Loucy (cell line): ENCODE measurements around the gene KRTAP4-1.
"Not testable (repeated sequence)": the region's sequence is repeated elsewhere in the genome, so short reads cannot be mapped to it uniquely, and the experiment has no call there.

Experiments used
- H2AFZ ChIP-seq: fragments of 200-600 bp; sonication (generic); 2 replicates; pipeline ENCODE4 v1.6.0; 2016; ENCODE audit warnings: antibody characterized with exemption, mild to moderate bottlenecking, low read length, moderate library complexity
- H3F3A ChIP-seq: fragments of 200-600 bp; 2 replicates; pipeline ENCODE4 v1.6.0; 2016; ENCODE audit warnings: antibody characterized with exemption, low read depth, mild to moderate bottlenecking
- H3K27me3 ChIP-seq: fragments of 200-600 bp; sonication (generic); 2 replicates; pipeline ENCODE4 v1.6.1; 2014; ENCODE audit warnings: low read length, mild to moderate bottlenecking; ENCODE audit not compliant: insufficient read depth, poor library complexity, severe bottlenecking
- H3K36me3 ChIP-seq: fragments of 200-600 bp; sonication (generic); 2 replicates; pipeline ENCODE4 v1.6.1; 2016; ENCODE audit warnings: low read length; ENCODE audit not compliant: insufficient read depth
- H3K4me1 ChIP-seq: fragments of 200-600 bp; sonication (generic); 2 replicates; pipeline ENCODE4 v1.5.1; 2014; ENCODE audit warnings: low read length, mild to moderate bottlenecking; ENCODE audit not compliant: insufficient read depth, poor library complexity, severe bottlenecking
- H3K4me2 ChIP-seq: fragments of 200-600 bp; sonication (generic); 2 replicates; pipeline ENCODE4 v1.6.0; 2014; ENCODE audit warnings: antibody characterized with exemption, low read length, low read depth, mild to moderate bottlenecking; ENCODE audit not compliant: poor library complexity, severe bottlenecking
- H3K4me3 ChIP-seq: fragments of 200-600 bp; sonication (generic); 2 replicates; pipeline ENCODE4 v1.5.1; 2014; ENCODE audit warnings: low read length, mild to moderate bottlenecking, mixed read lengths; ENCODE audit not compliant: poor library complexity, severe bottlenecking
- H3K79me2 ChIP-seq: fragments of 200-600 bp; sonication (generic); 2 replicates; pipeline ENCODE4 v1.6.1; 2014; ENCODE audit warnings: low read length; ENCODE audit not compliant: insufficient read depth
- H3K9ac ChIP-seq: fragments of 200-600 bp; sonication (generic); 2 replicates; pipeline ENCODE4 v1.6.0; 2014; ENCODE audit warnings: mild to moderate bottlenecking, low read depth, low read length, moderate library complexity; ENCODE audit not compliant: poor library complexity, severe bottlenecking
- H3K9me2 ChIP-seq: fragments of 200-600 bp; sonication (generic); replicated peaks from 2 replicates; pipeline ENCODE4 v1.6.1; 2016; ENCODE audit warnings: low read depth, low read length, mixed read lengths
- H3K9me3 ChIP-seq: fragments of 200-600 bp; sonication (generic); 2 replicates; pipeline ENCODE4 v1.6.1; 2014; ENCODE audit warnings: mild to moderate bottlenecking, antibody characterized with exemption, low read length, low read depth; ENCODE audit not compliant: insufficient read depth
- H4K20me1 ChIP-seq: fragments of 200-600 bp; sonication (generic); 2 replicates; pipeline ENCODE4 v1.6.0; 2014; ENCODE audit warnings: antibody characterized with exemption, low read length, mild to moderate bottlenecking; ENCODE audit not compliant: insufficient read depth, poor library complexity, severe bottlenecking
- CTCF ChIP-seq: fragments of 200-600 bp; sonication (generic); conservative IDR thresholded peaks from 2 replicates; pipeline ENCODE4 v1.5.1; 2014; ENCODE audit warnings: mild to moderate bottlenecking, antibody characterized with exemption, low read length
- EZH2phosphoT487 ChIP-seq: fragments of 200-600 bp; IDR thresholded peaks from 2 replicates; pipeline ENCODE4 v1.6.1; 2018; ENCODE audit warnings: antibody characterized with exemption, mild to moderate bottlenecking, moderate library complexity, borderline replicate concordance

The KRTAP4-1 gene

GRCh38 chr17:41184480-41184961 lies at the start of gene KRTAP4-1:
Gene KRTAP4-1, minus strand, starts transcription at chr17:41184911. Its CDS starts 57 bp downstream, at chr17:41184854.
- no peaks in the 10 kb centered on the region for H3F3A ChIP-seq
- no peaks in the 10 kb centered on the region for H3K36me3 ChIP-seq
- H3K4me1 ChIP-seq, result no peaks in the 10 kb centered on the region
- no peak within 1 kb of the TSS for H2AFZ ChIP-seq
- H3K4me2 ChIP-seq, result no peak within 1 kb of the TSS
- no peak within 1 kb of the TSS for H3K9ac ChIP-seq
- H3K4me3 ChIP-seq, result no peak within 1 kb of the TSS
- TF ChIP-seq CTCF (no peak), EZH2phosphoT487 (no peak)
- H3K27me3 ChIP-seq, result no peaks in the 10 kb centered on the region
- H3K9me3 ChIP-seq, result no peaks in the 10 kb centered on the region
- H3K79me2 ChIP-seq, result no peaks in the 10 kb centered on the region
- no peaks in the 10 kb centered on the region for H3K9me2 ChIP-seq
- no peaks in the 10 kb centered on the region for H4K20me1 ChIP-seq

DNA sequence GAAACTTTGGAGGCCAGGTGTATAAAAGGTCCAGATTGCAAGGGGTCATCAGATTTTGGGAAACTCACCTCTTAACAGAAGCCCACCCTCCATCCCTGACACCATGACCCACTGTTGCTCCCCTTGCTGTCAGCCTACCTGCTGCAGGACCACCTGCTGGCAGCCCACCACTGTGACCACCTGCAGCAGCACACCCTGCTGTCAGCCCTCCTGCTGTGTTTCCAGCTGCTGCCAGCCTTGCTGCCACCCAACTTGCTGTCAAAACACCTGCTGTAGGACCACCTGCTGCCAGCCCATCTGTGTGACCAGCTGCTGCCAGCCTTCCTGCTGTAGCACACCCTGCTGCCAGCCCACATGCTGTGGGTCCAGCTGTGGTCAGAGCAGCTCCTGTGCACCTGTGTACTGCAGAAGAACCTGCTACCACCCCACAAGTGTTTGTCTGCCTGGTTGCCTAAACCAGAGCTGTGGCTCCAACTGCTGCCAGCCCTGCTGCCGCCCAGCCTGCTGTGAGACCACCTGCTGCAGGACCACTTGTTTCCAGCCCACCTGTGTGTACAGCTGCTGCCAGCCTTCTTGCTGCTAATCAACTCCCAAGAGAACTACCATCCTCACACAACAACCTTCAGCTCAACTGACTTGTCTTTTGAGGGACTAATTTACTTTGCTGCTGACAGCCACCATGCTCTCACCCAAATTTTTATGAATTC lies 47.8 kb upstream of the KRTAP4-1 start, which contains the start of gene KRTAP9-3:
Gene KRTAP9-3, plus strand, starts transcription at position 51 of the 707 bp plus-strand sequence. Its CDS starts 53 bp downstream, at position 104.
- not testable (repeated sequence) for H4K20me1 ChIP-seq, H3K9me2 ChIP-seq, H3K9me3 ChIP-seq, H3K27me3 ChIP-seq, H3K36me3 ChIP-seq, H2AFZ ChIP-seq, H3K4me2 ChIP-seq, H3K9ac ChIP-seq, H3K79me2 ChIP-seq, H3K4me1 ChIP-seq, H3F3A ChIP-seq, H3K4me3 ChIP-seq

GRCh38 chr17:41231731-41232130 lies 47.0 kb upstream of the KRTAP4-1 start:
- H3K36me3 ChIP-seq, result no peaks in the 10 kb centered on the region
- H2AFZ ChIP-seq, result no peak overlapping the region
- no peaks in the 10 kb centered on the region for H3K4me1 ChIP-seq
- H3K4me2 ChIP-seq, result no peak overlapping the region
- no peaks in the 10 kb centered on the region for H3K9me3 ChIP-seq
- no peaks in the 10 kb centered on the region for H3K9me2 ChIP-seq
- no peaks in the 10 kb centered on the region for H4K20me1 ChIP-seq
- H3K27me3 ChIP-seq, result no peaks in the 10 kb centered on the region
- H3K4me3 ChIP-seq, result no peak overlapping the region
- no peak for TF ChIP-seq EZH2phosphoT487
- TF ChIP-seq CTCF, result no peak
- no peaks in the 10 kb centered on the region for H3F3A ChIP-seq
- H3K9ac ChIP-seq, result no peak overlapping the region
- no peaks in the 10 kb centered on the region for H3K79me2 ChIP-seq

GRCh38 chr17:41230094-41230493 lies 45.4 kb upstream of the KRTAP4-1 start:
- H3K4me3 ChIP-seq, result no peak overlapping the region
- no peaks in the 10 kb centered on the region for H3K36me3 ChIP-seq
- no peaks in the 10 kb centered on the region for H3K4me1 ChIP-seq
- H3K4me2 ChIP-seq, result no peak overlapping the region
- H3K9me3 ChIP-seq, result no peaks in the 10 kb centered on the region
- H3F3A ChIP-seq, result no peaks in the 10 kb centered on the region
- H4K20me1 ChIP-seq, result no peaks in the 10 kb centered on the region
- no peaks in the 10 kb centered on the region for H3K27me3 ChIP-seq
- H2AFZ ChIP-seq, result no peak overlapping the region
- no peaks in the 10 kb centered on the region for H3K79me2 ChIP-seq
- H3K9me2 ChIP-seq, result no peaks in the 10 kb centered on the region
- H3K9ac ChIP-seq, result no peak overlapping the region
- TF ChIP-seq EZH2phosphoT487 (no peak), CTCF (no peak)

GRCh38 chr17:41226598-41227095 lies 41.9 kb upstream of the KRTAP4-1 start, which contains the start of gene KRTAP9-2:
Gene KRTAP9-2, plus strand, starts transcription at chr17:41226648. Its CDS starts 7 bp downstream, at chr17:41226655.
- not testable (repeated sequence) for H3K9me3 ChIP-seq, H3K4me3 ChIP-seq, H3F3A ChIP-seq, H3K9ac ChIP-seq, H2AFZ ChIP-seq, H4K20me1 ChIP-seq, H3K27me3 ChIP-seq, H3K9me2 ChIP-seq, H3K36me3 ChIP-seq, H3K79me2 ChIP-seq, H3K4me2 ChIP-seq, H3K4me1 ChIP-seq
